GM19328 (cell line): ENCODE results near the gene KRTAP10-10.
"Not testable (repeated sequence)": the region's sequence is repeated elsewhere in the genome, so short reads cannot be mapped to it uniquely, and the experiment has no call there.

Experiments used
- ATAC-seq: cut with Tn5 transposase; IDR thresholded peaks from one replicate; pipeline ENCODE4 v1.9.1; 2021; ENCODE audit warnings: mild to moderate bottlenecking, moderate library complexity; ENCODE audit not compliant: unreplicated experiment

Gene KRTAP10-10

DNA sequence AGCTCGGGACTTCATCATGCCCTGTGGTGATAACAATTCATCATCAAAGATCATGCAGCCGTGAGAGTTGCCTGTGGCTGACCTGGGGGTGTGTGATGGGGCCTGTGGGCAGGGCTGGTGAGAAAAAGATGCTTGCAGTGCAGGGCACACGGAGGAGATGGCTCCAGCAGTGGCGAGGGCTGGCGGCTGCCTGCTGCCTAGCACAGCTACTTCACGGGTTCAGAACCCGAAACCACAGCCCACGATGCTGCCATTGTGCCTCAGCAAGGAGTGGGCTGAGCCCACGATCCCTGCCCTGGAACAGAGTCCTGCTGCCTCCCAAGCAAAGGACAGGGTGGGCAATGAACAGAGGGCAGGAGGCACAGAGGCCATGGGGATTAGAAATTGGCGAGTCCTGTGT is 10.9 kb upstream of the KRTAP10-10 start:
- ATAC-seq, result no peak

DNA sequence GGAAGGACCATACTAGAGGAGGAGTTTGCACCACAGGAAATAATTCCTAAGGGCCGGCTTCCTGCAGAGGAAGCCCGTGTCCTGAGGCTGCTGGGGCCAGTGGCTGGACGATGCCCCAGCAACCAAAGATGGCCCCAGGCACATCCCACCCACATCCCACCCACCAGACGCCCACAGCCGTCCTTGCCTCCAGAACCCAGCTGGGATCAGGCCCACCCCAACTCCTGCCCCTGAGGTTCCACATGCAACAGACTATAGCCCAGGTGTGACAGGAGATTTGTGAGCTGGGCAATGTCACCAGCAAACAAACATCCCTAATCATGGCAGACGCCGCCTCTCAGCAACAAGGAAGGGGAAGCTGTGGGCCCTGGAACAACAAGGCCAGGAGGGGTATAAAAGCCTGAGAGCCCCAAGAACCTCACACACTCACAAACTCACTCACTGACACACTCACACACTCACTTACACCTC is 10.4 kb upstream of the KRTAP10-10 start, which contains the start of gene KRTAP10-9:
TSS of gene KRTAP10-9 (plus strand) at position 421 of the 471 bp plus-strand sequence. CDS start 79 bp downstream, outside the sequence.
- ATAC-seq, result no peak

DNA sequence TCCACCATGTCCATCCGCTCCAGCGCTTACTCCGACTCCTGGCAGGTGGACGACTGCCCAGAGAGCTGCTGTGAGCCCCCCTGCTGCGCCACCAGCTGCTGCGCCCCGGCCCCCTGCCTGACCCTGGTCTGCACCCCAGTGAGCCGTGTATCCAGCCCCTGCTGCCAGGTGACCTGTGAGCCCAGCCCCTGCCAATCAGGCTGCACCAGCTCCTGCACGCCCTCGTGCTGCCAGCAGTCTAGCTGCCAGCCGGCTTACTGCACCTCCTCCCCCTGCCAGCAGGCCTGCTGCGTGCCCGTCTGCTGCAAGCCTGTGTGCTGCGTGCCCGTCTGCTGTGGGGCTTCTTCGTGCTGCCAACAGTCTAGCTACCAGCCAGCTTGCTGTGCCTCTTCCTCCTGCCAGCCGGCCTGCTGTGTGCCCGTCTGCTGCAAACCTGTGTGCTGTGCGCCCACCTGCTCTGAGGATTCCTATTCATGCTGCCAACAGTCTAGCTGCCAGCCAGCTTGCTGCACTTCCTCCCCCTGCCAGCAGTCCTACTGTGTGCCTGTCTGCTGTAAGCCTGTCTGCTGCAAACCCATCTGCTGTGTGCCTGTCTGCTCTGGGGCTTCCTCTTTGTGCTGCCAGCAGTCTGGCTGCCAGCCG is 9.9 kb upstream of the KRTAP10-10 start:
- ATAC-seq, result not testable (repeated sequence)

DNA sequence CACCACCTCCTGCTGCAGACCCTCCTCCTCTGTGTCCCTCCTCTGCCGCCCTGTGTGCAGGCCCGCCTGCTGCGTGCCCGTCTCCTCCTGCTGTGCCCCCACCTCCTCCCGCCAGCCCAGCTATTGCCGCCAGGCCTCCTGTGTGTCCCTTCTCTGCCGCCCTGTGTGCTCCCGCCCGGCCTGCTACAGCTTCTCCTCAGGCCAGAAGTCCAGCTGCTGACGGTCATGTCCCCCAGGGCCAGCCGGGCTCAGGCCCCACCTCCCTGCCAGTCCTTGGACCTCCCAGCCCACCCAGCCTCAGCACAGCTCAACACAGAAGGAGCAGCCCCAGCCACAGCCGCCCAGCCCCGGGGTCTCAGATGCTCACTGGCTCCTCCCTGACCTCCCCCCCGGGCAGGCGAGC is 9.3 kb upstream of the KRTAP10-10 start:
- not testable (repeated sequence) for ATAC-seq

DNA sequence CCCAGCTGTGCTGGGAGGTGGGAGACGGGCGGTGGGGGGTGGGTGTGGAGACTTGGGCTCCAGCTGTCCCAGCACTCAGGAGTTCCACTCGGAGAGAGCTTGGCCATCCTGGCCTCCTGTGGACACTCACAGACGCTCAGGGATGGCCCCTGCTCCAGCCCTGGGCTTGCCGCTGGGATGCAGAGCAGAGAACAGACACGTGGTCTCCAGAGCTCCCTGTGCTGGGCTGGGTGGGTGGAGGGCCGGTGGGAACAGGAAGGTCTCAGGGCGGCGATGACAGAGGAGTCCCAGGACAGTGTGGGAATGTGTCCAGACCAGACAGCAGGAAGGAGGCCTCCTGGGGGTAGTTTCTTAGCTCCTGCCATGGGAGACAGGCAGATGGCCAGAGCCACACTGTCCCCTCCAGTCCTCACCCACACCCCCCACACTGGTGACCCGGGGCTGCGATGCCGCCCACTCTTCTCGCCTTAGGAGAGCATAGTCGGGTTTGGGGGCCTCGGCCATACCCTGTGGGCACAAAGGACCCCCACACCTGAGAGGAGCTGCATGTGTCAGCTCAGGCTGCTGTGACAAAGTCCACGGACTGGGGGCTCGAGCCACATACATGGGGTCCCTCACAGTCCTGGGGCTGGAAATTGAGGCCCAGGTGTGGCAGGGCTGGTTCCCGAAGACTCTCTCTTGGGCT is 8.3 kb upstream of the KRTAP10-10 start:
- no peak for ATAC-seq

DNA sequence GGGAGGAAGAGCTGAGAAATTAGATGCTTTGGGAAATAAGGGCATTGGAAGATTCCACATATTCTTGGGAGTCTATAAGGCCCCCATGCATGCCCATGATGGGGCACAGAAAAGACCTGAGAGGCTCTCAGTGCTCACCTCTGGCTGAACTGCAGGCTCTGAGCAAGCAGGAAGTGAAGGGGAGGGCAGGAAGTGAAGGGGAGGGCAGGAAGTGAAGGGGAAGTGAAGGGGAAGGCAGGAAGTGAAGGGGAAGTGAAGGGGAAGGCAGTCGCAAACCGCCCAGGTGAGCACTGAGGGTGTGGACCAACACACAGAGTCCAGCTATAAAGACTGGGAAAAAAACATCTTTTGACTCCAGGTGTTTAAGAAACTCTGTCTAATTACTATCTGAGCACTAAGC is 6.7 kb upstream of the KRTAP10-10 start:
- ATAC-seq, result no peak

DNA sequence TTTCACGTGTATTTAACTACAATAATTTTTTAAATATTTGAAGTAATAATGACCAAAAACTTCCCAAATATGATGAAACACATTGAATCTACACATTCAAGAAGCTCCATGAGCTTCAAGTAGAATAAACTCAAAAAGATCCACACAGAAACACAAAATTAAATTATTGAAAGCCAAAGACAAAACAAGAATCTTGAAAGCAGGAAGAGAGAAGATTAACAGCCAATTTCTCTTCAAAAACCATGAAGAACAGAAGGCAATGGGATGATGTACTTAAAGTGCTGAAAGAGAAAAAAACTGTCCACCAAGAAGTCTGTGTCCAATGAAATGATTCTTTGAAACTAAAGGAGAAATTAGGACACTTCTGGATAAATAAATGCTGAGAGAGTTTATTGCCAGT is 5.1 kb upstream of the KRTAP10-10 start:
- ATAC-seq, result no peak

DNA sequence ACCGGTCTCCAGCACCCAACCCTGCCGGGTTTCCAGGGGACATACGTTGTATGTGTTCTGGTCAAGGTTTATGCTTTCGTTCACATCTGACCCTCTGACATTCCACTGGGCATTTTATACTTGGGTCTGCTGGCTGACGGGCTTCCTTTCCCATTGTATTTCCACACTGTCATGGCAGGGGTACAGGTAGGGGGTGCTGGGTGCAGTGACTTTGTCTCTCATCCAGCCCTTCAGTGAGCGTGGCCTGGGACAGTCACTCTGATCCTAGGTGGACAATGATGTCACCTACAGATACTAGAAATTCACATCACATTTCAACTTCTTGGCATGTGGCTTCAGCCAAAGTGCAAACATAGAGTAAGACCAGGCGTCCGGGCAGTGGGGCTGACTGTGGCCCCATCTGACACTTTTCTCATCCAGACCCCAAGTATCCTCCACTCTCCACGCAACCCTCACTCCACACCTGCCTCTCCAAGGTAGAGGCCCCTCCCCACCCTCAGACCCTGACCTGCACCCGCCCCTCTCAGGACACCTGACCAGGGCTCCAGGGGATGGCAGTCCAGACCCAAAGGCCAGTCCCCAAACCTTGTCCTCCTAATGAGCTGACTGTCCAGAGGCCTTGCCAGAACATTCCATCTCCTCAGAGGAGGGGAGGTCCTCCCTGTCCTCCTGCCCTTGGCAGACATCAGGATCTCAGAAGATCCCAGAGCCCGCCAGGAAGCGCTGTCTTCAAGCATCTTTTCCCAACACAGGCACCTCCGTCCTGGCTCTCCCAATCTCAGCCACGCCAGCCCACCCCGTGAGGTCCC is 743 bp upstream of the KRTAP10-10 start:
- no peak for ATAC-seq

DNA sequence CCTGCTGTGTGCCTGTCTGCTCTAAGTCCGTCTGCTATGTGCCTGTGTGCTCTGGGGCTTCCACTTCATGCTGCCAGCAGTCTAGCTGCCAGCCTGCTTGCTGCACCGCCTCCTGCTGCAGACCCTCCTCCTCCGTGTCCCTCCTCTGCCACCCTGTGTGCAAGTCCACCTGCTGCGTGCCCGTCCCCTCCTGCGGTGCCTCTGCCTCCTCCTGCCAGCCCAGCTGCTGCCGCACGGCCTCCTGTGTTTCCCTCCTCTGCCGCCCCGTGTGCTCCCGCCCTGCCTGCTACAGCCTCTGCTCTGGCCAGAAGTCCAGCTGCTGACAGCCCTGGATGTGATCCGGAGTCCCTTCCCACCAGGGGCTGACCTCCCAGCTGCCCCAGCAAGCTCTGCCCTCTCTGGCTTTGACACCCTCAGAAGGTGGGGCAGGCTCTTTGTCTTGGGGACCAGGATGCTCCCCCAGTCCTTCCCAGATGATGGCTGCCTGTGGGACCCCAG is 744 bp downstream of the KRTAP10-10 start:
- ATAC-seq, result not testable (repeated sequence)

DNA sequence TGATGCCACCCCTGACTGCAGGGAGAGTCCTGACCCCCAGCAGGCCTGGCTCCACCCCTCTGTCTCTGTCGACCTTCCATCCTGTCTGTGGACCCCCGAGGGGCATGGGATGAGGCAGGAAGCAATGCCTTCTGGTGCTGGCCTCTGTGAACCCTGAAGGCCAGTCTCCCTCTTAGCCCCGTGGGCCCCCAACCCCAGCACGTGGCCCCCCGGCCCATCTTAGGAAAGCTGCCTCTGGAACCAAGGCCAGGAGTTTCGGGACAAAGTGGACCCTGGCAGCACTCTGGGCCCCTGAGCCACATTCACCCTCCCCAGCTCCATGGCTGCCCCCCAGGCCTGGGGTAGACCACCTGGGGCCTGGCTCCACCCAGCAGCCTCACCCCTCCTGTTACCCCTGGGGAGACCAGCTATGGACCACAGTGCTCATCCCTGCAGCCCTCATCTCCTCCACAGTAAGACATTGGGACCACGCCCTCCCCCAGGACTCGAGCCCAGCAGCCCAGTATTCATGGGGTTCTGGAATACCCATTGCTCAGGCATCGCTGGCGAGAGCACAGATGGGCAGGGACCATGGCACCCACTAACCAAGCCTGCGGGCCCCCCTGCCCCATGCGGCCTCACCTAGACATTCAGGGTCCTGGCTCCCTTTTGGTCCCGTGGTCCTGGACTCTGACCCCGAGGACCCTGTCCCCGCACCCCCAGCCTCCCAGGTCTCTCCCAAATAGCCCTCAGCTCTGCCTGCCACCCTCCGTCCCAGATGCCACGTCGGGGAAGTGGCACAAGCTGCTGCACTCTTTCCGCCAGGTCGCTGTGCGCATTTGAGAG is 1.6 kb downstream of the KRTAP10-10 start:
- not testable (repeated sequence) for ATAC-seq

DNA sequence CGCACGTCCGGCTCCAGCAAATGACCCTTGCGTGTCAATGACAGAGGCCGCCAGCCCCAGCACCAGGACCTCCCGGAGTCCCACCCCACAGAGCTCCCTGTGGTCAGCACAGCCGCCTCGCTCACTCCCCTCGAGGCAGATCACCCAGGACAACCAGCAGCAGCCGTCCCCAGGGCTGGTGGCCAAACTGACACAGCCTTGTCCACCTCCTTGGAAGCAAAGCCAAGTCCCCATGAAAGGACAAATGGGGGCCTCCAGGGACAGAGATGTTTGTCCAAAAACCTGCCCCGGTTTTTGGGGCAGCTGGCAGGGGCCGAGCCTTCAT is 2.1 kb downstream of the KRTAP10-10 start:
- no peak for ATAC-seq

DNA sequence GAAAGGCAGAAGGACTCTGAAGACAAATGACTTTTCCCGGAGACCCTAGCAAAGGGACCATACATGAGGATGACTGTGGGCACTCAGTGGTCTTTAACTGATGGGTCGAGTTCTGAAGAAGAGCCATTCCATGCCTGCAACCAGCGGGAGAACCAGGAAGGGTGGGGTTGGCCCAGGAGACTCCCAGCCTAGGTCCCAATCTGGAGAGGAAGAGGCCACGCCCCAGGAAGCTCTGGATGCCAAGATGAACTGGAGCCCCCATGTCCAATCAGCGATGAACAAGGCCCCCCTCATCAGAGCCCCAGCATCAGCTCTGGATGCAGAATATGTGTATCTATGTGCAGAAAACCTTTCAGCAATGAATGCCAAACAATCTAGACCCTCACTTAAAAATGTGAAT is 3.6 kb downstream of the KRTAP10-10 start:
- no peak for ATAC-seq

DNA sequence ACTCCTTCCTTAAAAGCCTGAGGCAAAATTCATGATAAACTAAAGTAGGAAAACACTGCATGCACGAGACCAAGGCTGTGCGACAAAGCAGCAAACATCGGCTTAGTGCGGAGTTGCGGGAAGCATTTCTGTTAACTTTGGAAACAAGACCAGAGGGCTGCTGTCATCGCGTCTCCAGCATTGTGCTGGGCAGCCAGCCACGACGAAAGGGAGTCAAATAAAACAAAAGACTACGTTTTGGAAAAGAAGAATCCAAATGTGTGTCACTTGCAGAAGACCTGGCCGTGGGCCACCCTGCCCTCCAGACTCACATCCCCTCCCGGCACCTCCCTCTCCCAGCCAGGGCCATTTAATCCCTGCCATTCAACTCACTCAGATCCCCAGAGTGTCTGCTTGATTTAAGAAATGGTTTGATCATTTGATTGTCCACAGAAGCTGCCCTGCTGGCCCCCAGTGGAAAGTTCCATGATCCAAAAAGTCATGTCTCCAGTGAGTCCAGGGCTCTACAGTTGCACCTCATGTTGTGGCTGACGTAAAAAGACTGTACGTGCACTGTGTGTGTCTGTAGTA is 6.7 kb downstream of the KRTAP10-10 start:
- no peak for ATAC-seq

DNA sequence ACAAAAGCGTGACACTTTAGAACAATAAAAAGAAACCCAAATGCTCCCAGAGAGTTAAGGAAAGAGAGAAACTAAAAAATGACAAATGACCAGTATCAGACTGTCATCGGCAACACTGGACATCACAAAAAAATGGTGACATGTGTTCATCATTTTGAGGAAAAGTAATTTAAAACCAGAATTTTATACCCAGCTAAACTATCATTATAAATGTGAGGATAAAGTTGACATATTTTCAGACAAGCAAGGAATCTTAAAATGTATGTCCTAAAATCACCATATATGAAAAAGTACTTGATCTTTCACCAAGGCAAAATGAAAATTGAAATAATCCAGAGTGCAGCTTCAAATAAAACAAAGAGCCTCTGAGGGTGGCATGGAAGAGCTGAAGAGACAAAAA is 7.7 kb downstream of the KRTAP10-10 start:
- no peak for ATAC-seq

DNA sequence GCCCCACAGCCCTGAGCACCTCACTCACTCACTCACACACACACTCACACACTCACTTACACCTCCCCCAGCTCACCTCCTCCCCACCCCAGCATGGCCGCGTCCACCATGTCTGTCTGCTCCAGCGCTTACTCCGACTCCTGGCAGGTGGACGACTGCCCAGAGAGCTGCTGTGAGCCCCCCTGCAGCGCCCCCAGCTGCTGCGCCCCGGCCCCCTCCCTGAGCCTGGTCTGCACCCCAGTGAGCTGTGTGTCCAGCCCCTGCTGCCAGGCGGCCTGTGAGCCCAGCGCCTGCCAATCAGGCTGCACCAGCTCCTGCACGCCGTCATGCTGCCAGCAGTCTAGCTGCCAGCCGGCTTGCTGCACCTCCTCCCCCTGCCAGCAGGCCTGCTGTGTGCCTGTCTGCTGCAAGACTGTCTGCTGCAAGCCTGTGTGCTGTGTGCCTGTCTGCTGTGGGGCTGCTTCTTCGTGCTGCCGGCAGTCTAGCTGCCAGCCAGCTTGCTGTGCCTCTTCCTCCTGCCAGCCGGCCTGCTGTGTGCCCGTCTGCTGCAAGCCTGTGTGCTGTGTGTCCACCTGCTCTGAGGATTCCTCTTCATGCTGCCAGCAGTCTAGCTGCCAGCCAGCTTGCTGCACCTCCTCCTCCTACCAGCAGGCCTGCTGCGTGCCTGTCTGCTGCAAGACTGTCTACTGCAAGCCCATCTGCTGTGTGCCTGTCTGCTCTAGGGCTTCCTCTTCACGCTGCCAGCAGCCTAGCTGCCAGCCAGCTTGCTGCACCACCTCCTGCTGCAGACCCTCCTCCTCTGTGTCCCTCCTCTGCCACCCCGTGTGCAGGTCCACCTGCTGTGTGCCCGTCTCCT is 9.4 kb downstream of the KRTAP10-10 start, which contains the start of gene KRTAP10-11:
TSS of gene KRTAP10-11 (plus strand) at position 49 of the 856 bp plus-strand sequence. CDS start at position 94, 45 bp downstream.
- ATAC-seq, result not testable (repeated sequence)

DNA sequence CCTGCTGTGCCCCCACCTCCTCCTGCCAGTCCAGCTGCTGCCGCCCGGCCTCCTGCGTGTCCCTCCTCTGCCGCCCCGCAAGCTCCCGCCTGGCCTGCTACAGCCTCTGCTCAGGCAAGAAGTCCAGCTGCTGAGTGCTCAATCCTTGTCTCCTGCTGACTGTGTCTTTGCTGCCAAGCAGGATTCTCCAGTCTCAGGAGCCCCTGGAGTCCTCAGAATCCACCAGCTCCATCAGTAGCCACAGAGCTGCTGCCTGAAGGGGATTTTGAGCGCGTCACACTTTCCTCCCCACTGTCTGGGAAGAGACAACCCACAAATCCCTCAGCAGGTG is 10.0 kb downstream of the KRTAP10-10 start:
- ATAC-seq, result no peak

DNA sequence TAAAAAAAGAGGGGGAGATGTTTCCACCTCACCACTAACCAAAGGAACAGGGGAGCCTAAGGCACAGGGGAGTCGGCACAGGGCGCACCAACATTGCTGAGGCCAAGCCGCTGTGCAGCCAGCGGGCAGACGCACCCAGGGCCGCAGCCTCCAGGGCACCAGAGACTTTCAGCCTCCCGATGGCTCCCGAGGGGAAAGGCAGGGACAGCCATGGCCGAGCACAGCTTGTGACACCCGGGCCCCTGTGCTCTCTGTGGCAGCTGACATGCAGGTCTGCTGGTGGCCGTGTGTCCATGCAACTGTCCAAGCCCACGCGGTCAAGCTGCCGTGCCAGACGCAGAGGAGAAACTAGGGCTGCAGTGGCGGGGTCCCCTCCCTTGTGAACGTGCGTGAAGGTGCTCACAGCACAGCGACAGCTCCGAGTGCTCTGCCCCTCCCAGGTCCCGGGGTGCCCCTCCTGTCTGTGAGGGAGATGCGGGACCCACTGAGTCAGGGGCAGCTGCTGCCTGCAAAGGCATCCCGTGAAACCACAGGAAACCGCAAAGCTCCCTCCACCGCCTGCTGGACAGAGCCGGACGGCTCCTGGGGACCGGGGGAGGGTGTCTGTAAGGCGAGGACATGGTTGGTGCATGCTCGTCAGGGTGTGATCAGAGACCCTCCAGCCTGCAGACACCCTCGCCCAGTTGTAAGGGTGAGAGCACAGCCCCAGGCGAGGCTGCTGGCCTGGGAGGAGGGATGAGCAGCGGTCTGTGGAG is 11.6 kb downstream of the KRTAP10-10 start:
- ATAC-seq, result no peak

DNA sequence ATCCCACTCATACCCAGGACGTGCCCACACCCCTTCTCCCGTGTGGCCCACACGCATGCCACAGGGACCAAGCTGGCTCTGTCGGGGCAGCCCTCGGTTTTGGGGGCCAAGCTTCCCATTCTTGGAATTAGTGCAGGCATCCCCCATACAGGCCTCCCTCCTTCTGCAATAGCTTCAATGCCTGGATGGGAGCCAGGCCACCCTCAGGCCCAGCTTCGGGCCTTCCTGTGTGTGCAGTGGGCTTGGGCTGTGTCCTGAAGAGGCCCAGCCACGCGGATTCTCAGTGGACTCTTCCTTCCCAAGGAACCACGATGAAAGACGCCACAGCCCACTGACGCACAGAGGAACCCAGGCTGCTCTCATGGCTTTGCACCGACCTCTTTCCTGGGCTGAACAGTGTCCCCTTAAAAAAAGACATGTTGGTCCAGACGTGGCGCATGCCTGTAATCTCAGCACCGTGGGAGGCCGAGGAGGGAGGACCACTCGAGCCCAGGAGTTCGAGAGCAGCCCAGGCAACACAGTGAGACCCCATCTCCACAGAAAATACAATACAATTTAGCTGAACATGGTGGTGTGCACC is 12.5 kb downstream of the KRTAP10-10 start:
- ATAC-seq, result no peak
